Spleen (tissue), 7 donors: ENCODE measurements around the gene CD14.
"Not testable (repeated sequence)": the region's sequence is repeated elsewhere in the genome, so short reads cannot be mapped to it uniquely, and the experiment has no call there.

ENCODE experiments used
- CTCF ChIP-seq, 11 experiments: fragments of 200-600 bp in 7 of 11; fragments of 450-650 bp in 4 of 11; sonication (generic) in 4 of 11; IDR thresholded peaks in 8 of 11; conservative IDR thresholded peaks in 3 of 11; 1 replicate in 7 of 11; 2 replicates in 4 of 11; pipeline versions ENCODE4 v1.4.0 to v1.8.0; 2016 to 2021; ENCODE audit warnings: antibody characterized with exemption in 11 of 11, inconsistent platforms in 4 of 11, mild to moderate bottlenecking in 1 of 11
- POLR2A ChIP-seq, 3 donors: fragments of 450-650 bp; IDR thresholded peaks; one replicate each; pipeline ENCODE4 v1.5.1; 2017; ENCODE audit warnings: antibody characterized with exemption in 3 of 3, mild to moderate bottlenecking in 1 of 3
- donor health status: DM: no; HTN: no; CAD: no; lungs with moderate emphysema.
- donor health status: DM: no; HTN: no; CAD: no.
- donor health status: DM: no; HTN: no; CAD: no.

GRCh38 chr5:140638898-140639147 lies 5.8 kb upstream of the CD14 start:
- TF ChIP-seq CTCF (IDR thresholded peaks at IDR 0.05 in 8 of 11, conservative IDR thresholded peaks at IDR 0.05 in 3 of 11); POLR2A (IDR thresholded peaks at IDR 0.05): not testable (repeated sequence)
